ENCODE results near the gene PPIL3. TPM values are rescaled to one million over a fixed set of nuclear protein-coding genes. Genes with fewer than 3 reads are reported as not detected.

PPIL3 gene
- total RNA-seq, 1 donor from 2014 or later: 34.5 TPM

GRCh38 chr2:200829258-200829655, 59.6 kb downstream of the PPIL3 start:
- TF ChIP-seq CTCF (IDR thresholded peaks at IDR 0.05; ENCODE audit: insufficient read depth, low read length, severe bottlenecking): no peak
- FAIRE-seq: no peak
- H3K27me3 ChIP-seq (ENCODE audit: control insufficient read depth, insufficient read depth, low read length): no peaks in the 10 kb centered on the region
- H3K4me3 ChIP-seq (ENCODE audit: low read depth, low read length): no peak overlapping the region
- no peak for DNase-seq (ENCODE audit: low read depth)
- no peaks in the 10 kb centered on the region for H3K36me3 ChIP-seq (ENCODE audit: control insufficient read depth, insufficient read depth, low read length)

GRCh38 chr2:200828572-200829257, 60.2 kb downstream of the PPIL3 start:
- Histone ChIP-seq H3K36me3 (ENCODE audit: control insufficient read depth, insufficient read depth, low read length) (no peaks in the 10 kb centered on the region), H3K27me3 (ENCODE audit: control insufficient read depth, insufficient read depth, low read length) (no peaks in the 10 kb centered on the region), H3K4me3 (ENCODE audit: low read depth, low read length) (no peak overlapping the region)
- FAIRE-seq: no peak
- no peak for DNase-seq (ENCODE audit: low read depth)
- no peak for TF ChIP-seq CTCF (IDR thresholded peaks at IDR 0.05; ENCODE audit: insufficient read depth, low read length, severe bottlenecking)

GRCh38 chr2:200828104-200828503, 60.8 kb downstream of the PPIL3 start:
- Histone ChIP-seq H3K36me3 (ENCODE audit: control insufficient read depth, insufficient read depth, low read length) (no peaks in the 10 kb centered on the region), H3K4me3 (ENCODE audit: low read depth, low read length) (no peak overlapping the region), H3K27me3 (ENCODE audit: control insufficient read depth, insufficient read depth, low read length) (no peaks in the 10 kb centered on the region)
- TF ChIP-seq CTCF (IDR thresholded peaks at IDR 0.05; ENCODE audit: insufficient read depth, low read length, severe bottlenecking): no peak
- no peak for FAIRE-seq
- no peak for DNase-seq (ENCODE audit: low read depth)

GRCh38 chr2:200821686-200822245, 67.1 kb downstream of the PPIL3 start:
- no peak for TF ChIP-seq CTCF (IDR thresholded peaks at IDR 0.05; ENCODE audit: insufficient read depth, low read length, severe bottlenecking)
- H3K4me3 ChIP-seq (ENCODE audit: low read depth, low read length): no peak overlapping the region
- DNase-seq (ENCODE audit: low read depth) (no peak), FAIRE-seq (peak; percentile 47)
- peaks cover 18% of the 10 kb centered on the region for H3K36me3 ChIP-seq (ENCODE audit: control insufficient read depth, insufficient read depth, low read length)
- H3K27me3 ChIP-seq (ENCODE audit: control insufficient read depth, insufficient read depth, low read length): no peaks in the 10 kb centered on the region

Other genes with a start within 250 kb of the PPIL3 start
- 546 and 792 TPM in 2 replicates for gene BZW1, start 77.2 kb downstream of the PPIL3 start, total RNA-seq
- gene CLK1, start 24.4 kb downstream of the PPIL3 start, total RNA-seq: 84.1 and 96.1 TPM in 2 replicates
- 21.5 and 24.2 TPM in 2 replicates for gene NIF3L1, start 294 bp upstream of the PPIL3 start, total RNA-seq
- 14.5 and 16.3 TPM in 2 replicates for gene ORC2, start 74.6 kb upstream of the PPIL3 start, total RNA-seq
- 8.4 and 13.2 TPM in 2 replicates for gene HYCC2, start 182.6 kb upstream of the PPIL3 start, total RNA-seq
- 38.7 and 72.1 TPM in 2 replicates for gene NDUFB3, start 182.9 kb upstream of the PPIL3 start, total RNA-seq
- gene CFLAR, start 227.1 kb upstream of the PPIL3 start, total RNA-seq: 77.1 and 100 TPM in 2 replicates

All from bronchial epithelial cell (primary cell).